H9 (cell line): ENCODE measurements around the gene UBE2Q2. TPM values are rescaled to one million over a fixed set of nuclear protein-coding genes. Genes with fewer than 3 reads are reported as not detected.

Experiments used
- DNase-seq: peaks from one replicate; pipeline ENCODE4 v3.0.0-alpha.2; 2017
- H2AFZ ChIP-seq: one replicate; pipeline ENCODE4 v1.6.1; 2013; ENCODE audit warnings: mild to moderate bottlenecking, low read length, control low read depth, moderate library complexity
- H2AK5ac ChIP-seq: 2 replicates; pipeline ENCODE4 v1.6.1; 2013; ENCODE audit warnings: low read length, control low read depth, mixed read lengths; ENCODE audit not compliant: insufficient read length
- H2BK120ac ChIP-seq: one replicate; pipeline ENCODE4 v1.6.1; 2013; ENCODE audit warnings: low read depth, mild to moderate bottlenecking, low read length, control low read depth, inconsistent platforms; ENCODE audit not compliant: poor library complexity, severe bottlenecking
- H2BK12ac ChIP-seq: 2 replicates; pipeline ENCODE4 v1.6.1; 2013; ENCODE audit warnings: low read length, control low read depth, mixed read lengths, low read depth; ENCODE audit not compliant: insufficient read length
- H2BK15ac ChIP-seq: 2 replicates; pipeline ENCODE4 v1.6.1; 2013; ENCODE audit warnings: low read depth, low read length, control low read depth
- H2BK20ac ChIP-seq: one replicate; pipeline ENCODE4 v1.6.1; 2013; ENCODE audit warnings: low read depth, mild to moderate bottlenecking, low read length, control low read depth, inconsistent platforms; ENCODE audit not compliant: poor library complexity, severe bottlenecking
- H2BK5ac ChIP-seq: 2 replicates; pipeline ENCODE4 v1.6.1; 2013; ENCODE audit warnings: low read length, control low read depth, mixed read lengths; ENCODE audit not compliant: insufficient read length
- H3K14ac ChIP-seq: 2 replicates; pipeline ENCODE4 v1.6.1; 2013; ENCODE audit warnings: low read length, control low read depth; ENCODE audit not compliant: insufficient read depth
- H3K18ac ChIP-seq: 2 replicates; pipeline ENCODE4 v1.6.1; 2013; ENCODE audit warnings: low read depth, mild to moderate bottlenecking, mixed read lengths, low read length, control low read depth; ENCODE audit not compliant: insufficient read length
- H3K23ac ChIP-seq: 2 replicates; pipeline ENCODE4 v1.6.1; 2013; ENCODE audit warnings: low read length, control low read depth, mixed read lengths, low read depth; ENCODE audit not compliant: insufficient read length
- H3K23me2 ChIP-seq: 2 replicates; pipeline ENCODE4 v1.6.1; 2013; ENCODE audit warnings: low read depth, mild to moderate bottlenecking, mixed read lengths, low read length, control low read depth; ENCODE audit not compliant: insufficient read length, poor library complexity, severe bottlenecking
- H3K27ac ChIP-seq: 2 replicates; pipeline ENCODE4 v1.5.1; 2013; ENCODE audit warnings: low read length, control low read depth, mixed read lengths, low read depth; ENCODE audit not compliant: insufficient read length
- H3K27me3 ChIP-seq: 2 replicates; pipeline ENCODE4 v1.6.1; 2013; ENCODE audit warnings: low read length, control low read depth, inconsistent platforms; ENCODE audit not compliant: insufficient read depth
- H3K4ac ChIP-seq: 2 replicates; pipeline ENCODE4 v1.6.1; 2013; ENCODE audit warnings: low read depth, mild to moderate bottlenecking, control low read depth, inconsistent platforms, low read length, moderate library complexity
- H3K4me1 ChIP-seq: 2 replicates; pipeline ENCODE4 v1.6.1; 2013; ENCODE audit warnings: low read length, control low read depth, inconsistent platforms; ENCODE audit not compliant: insufficient read depth
- H3K4me2 ChIP-seq: 2 replicates; pipeline ENCODE4 v1.6.1; 2013; ENCODE audit warnings: low read length, control low read depth, mixed read lengths; ENCODE audit not compliant: insufficient read length, insufficient read depth
- H3K56ac ChIP-seq: 2 replicates; pipeline ENCODE4 v1.6.1; 2013; ENCODE audit warnings: low read depth, mild to moderate bottlenecking, mixed read lengths, low read length, control low read depth; ENCODE audit not compliant: insufficient read length
- H3K79me1 ChIP-seq: 2 replicates; pipeline ENCODE4 v1.6.1; 2013; ENCODE audit warnings: low read depth, mild to moderate bottlenecking, moderate library complexity, low read length, control low read depth, inconsistent platforms; ENCODE audit not compliant: insufficient read depth, poor library complexity, severe bottlenecking
- H3K79me2 ChIP-seq: 2 replicates; pipeline ENCODE4 v1.6.1; 2013; ENCODE audit warnings: low read length, control low read depth, inconsistent platforms; ENCODE audit not compliant: insufficient read depth
- H3K9ac ChIP-seq: 2 replicates; pipeline ENCODE4 v1.6.1; 2013; ENCODE audit warnings: low read length, control low read depth, mixed read lengths; ENCODE audit not compliant: insufficient read length; ENCODE audit errors: extremely low read depth
- H3K9me3 ChIP-seq: one replicate; pipeline ENCODE4 v1.6.1; 2013; ENCODE audit warnings: low read depth, low read length, inconsistent platforms; ENCODE audit not compliant: control insufficient read depth
- H3T11ph ChIP-seq: one replicate; pipeline ENCODE4 v1.6.1; 2013; ENCODE audit warnings: mild to moderate bottlenecking, low read length, control low read depth, inconsistent platforms
- H4K20me1 ChIP-seq: one replicate; pipeline ENCODE4 v1.6.1; 2013; ENCODE audit not compliant: control insufficient read depth, insufficient read length, insufficient read depth
- H4K5ac ChIP-seq: 2 replicates; pipeline ENCODE4 v1.6.1; 2013; ENCODE audit warnings: low read depth, mild to moderate bottlenecking, mixed read lengths, low read length, control low read depth; ENCODE audit not compliant: insufficient read length
- H4K8ac ChIP-seq: replicated peaks from 2 replicates; pipeline ENCODE4 v1.6.1; 2013; ENCODE audit warnings: low read length, control low read depth, mixed read lengths, low read depth; ENCODE audit not compliant: insufficient read length
- H4K91ac ChIP-seq: 2 replicates; pipeline ENCODE4 v1.6.1; 2013; ENCODE audit warnings: low read depth, mild to moderate bottlenecking, moderate library complexity, mixed read lengths, low read length, control low read depth; ENCODE audit not compliant: insufficient read length
- H3K27ac Mint-ChIP-seq, 3 experiments: 2 replicates in 2 of 3; 3 replicates in 1 of 3; pipeline ENCODE4 v1.8.0; 2020 to 2021; ENCODE audit warnings: mixed read lengths in 3 of 3, mild to moderate bottlenecking in 1 of 3, moderate library complexity in 1 of 3
- H3K27me3 Mint-ChIP-seq: 2 replicates; pipeline ENCODE4 v1.8.0; 2021; ENCODE audit warnings: low read depth, mild to moderate bottlenecking, moderate library complexity, mixed read lengths
- H3K36me3 Mint-ChIP-seq, 3 experiments: 2 replicates in 2 of 3; 3 replicates in 1 of 3; pipeline ENCODE4 v1.8.0; 2020 to 2021; ENCODE audit warnings: low read depth in 3 of 3, mixed read lengths in 3 of 3; ENCODE audit not compliant: insufficient read depth in 1 of 3
- H3K4me1 Mint-ChIP-seq, 2 experiments: 2 replicates each; pipeline ENCODE4 v1.8.0; 2020; ENCODE audit warnings: mixed read lengths in 2 of 2
- H3K4me3 Mint-ChIP-seq, 2 experiments: 2 replicates in 1 of 2; 3 replicates in 1 of 2; pipeline ENCODE4 v1.8.0; 2020 to 2021; ENCODE audit warnings: mild to moderate bottlenecking in 2 of 2, mixed read lengths in 2 of 2, moderate library complexity in 1 of 2
- H3K9me3 Mint-ChIP-seq, 2 experiments: 2 replicates in 1 of 2; 3 replicates in 1 of 2; pipeline ENCODE4 v1.8.0; 2020; ENCODE audit warnings: mild to moderate bottlenecking in 2 of 2, mixed read lengths in 2 of 2, moderate library complexity in 1 of 2
- CTCF ChIP-seq: fragments of 200-600 bp; sonication (generic); conservative IDR thresholded peaks from 3 replicates; pipeline ENCODE4 v1.8.0; 2021; ENCODE audit warnings: antibody characterized with exemption, mild to moderate bottlenecking
- WGBS: extraction: QIAGEN DNeasy Blood & Tissue Kit; methylation state at CpG from one replicate; pipeline ENCODE4 v1.1.7; 2013; ENCODE audit warnings: missing lambda C conversion rate, low lambda C conversion rate, mixed read lengths; ENCODE audit not compliant: insufficient read length; ENCODE audit errors: extremely low coverage; 5-methylcytosine and 5-hydroxymethylcytosine counted together
- total RNA-seq: library from RNA; stranded (reverse); gene quantifications from 2 replicates; pipeline ENCODE4 v1.2.1, GENCODE V29; 2021

Gene UBE2Q2
- total RNA-seq, 1 experiment from 2014 or later: 29.6 TPM

GRCh38 chr15:75861750-75862402, 18.6 kb downstream of the UBE2Q2 start:
- H3K14ac ChIP-seq: no peak overlapping the region
- H3K4me1 Mint-ChIP-seq: peaks cover 20 to 27% of the 10 kb centered on the region in 2 experiments
- no peak overlapping the region for H3K4me2 ChIP-seq
- no peak overlapping the region for H2BK12ac ChIP-seq
- no CpG with 5 or more reads among the region's 6 CpGs for WGBS
- no peak overlapping the region for H3K9ac ChIP-seq
- no peak overlapping the region for H3K4me3 Mint-ChIP-seq
- H3K9me3 Mint-ChIP-seq: no peaks in the 10 kb centered on the region; a peak in 1 of 5 replicates
- peaks cover 2% of the 10 kb centered on the region for H3K79me2 ChIP-seq
- no peaks in the 10 kb centered on the region for H3K23me2 ChIP-seq
- no peak overlapping the region for H3T11ph ChIP-seq
- no peak overlapping the region for H2BK15ac ChIP-seq
- H3K4me1 ChIP-seq: peaks cover 4% of the 10 kb centered on the region; the same call in 1 of the 2 replicates
- H3K27ac Mint-ChIP-seq: no peak overlapping the region; a peak in 1 of 7 replicates
- H3K36me3 Mint-ChIP-seq: peaks cover 7 to 31% (median 31%) of the 10 kb centered on the region in 3 experiments; a peak in 5 of 7 replicates
- H2BK5ac ChIP-seq: no peak overlapping the region
- H4K20me1 ChIP-seq: no peaks in the 10 kb centered on the region
- H2BK120ac ChIP-seq: no peak overlapping the region
- H2BK20ac ChIP-seq: no peak overlapping the region
- H4K5ac ChIP-seq: no peak overlapping the region
- no peaks in the 10 kb centered on the region for H3K79me1 ChIP-seq
- no peak overlapping the region for H3K18ac ChIP-seq
- no peaks in the 10 kb centered on the region for H3K27me3 ChIP-seq
- TF ChIP-seq CTCF: no peak
- no peak overlapping the region for H4K91ac ChIP-seq
- H3K23ac ChIP-seq: no peak overlapping the region
- no peaks in the 10 kb centered on the region for H3K27me3 Mint-ChIP-seq
- H3K9me3 ChIP-seq: no peaks in the 10 kb centered on the region
- no peak overlapping the region for H3K56ac ChIP-seq
- H2AK5ac ChIP-seq: no peak overlapping the region
- H4K8ac ChIP-seq: no peak overlapping the region
- no peak overlapping the region for H3K4ac ChIP-seq
- H3K27ac ChIP-seq: no peak overlapping the region
- no peak overlapping the region for H2AFZ ChIP-seq
- no peak for DNase-seq
